Hematopoietic multipotent progenitor cell (in vitro differentiated cells): Measurements from ENCODE around the gene DAAM2. TPM values are rescaled to one million over a fixed set of nuclear protein-coding genes. Genes with fewer than 3 reads are reported as not detected.

ENCODE experiments used
- DNase-seq, 3 donors: peaks; one replicate each; pipeline ENCODE4 v3.0.0-alpha.2; 2011 to 2015; ENCODE audit warnings: low read depth in 2 of 3, low spot score in 2 of 3
- total RNA-seq: library from RNA; depleted of rRNA; stranded (reverse); fragments of >200 nt; gene quantifications from one replicate; pipeline ENCODE4 v1.2.3, GENCODE V29; 2012

Gene DAAM2
- total RNA-seq = under 0.01 TPM

- peak in 1 of 3 donors; percentile 12 for DNase-seq
Observed at GRCh38 chr6:39791850-39792539, at the start of gene DAAM2. TSS of gene DAAM2 (plus strand) at chr6:39792376. CDS start at chr6:39856303, 63,927 bp downstream.

GRCh38 chr6:39746795-39747194 lies 45.4 kb upstream of the DAAM2 start:
- DNase-seq = no peak

- no peak for DNase-seq
Observed at GRCh38 chr6:39752835-39753724, 39.1 kb upstream of the DAAM2 start.

GRCh38 chr6:39753725-39754045 lies 38.5 kb upstream of the DAAM2 start:
- peak in 1 of 3 donors; percentile 6 for DNase-seq

DNA sequence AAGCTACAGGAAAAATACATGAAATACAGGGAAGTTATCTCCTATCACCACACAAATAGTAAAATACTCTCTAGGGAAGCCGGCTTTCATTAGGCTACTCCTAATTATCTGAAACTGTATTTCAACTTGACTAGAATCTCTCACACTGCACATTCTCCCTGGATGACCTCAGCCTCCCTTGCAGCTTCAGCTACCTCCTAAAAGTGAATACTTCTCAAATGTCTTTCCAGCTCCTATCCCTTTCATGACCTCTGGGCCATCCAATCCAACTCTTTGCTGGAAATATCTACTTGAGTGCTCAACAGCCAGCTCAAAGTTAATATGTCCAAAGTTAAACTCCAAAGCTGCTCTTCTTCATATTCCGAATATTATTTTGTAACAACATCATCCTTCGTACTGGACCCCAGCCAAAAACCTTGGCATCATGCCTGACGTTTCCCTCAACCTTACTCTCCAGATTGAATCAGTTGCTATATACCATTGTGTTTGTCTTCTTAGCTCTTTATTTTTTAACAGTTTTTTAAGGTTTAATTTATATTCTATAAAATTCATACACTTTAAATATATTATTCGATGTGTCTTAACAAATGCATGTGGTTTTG lies 37.6 kb upstream of the DAAM2 start:
- DNase-seq = no peak

DNA sequence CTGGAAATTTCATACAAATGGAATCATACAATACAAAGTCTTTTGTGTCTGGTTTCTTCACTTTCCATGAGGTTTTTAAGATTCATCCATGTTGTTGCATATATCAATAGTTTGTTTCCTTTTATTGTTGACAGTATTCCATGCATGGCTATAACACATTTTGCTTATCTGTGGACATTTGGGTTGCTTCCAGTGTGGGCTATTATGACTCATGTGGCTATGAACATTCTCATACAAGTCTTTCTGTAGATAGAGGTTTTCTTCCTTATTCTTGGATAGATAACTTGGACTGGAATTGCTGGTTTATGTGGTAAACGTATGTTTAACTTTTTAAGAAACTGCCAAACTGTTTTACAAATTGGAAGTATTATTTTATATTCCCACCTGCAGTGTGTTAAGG lies 36.9 kb upstream of the DAAM2 start:
- no peak for DNase-seq

DNA sequence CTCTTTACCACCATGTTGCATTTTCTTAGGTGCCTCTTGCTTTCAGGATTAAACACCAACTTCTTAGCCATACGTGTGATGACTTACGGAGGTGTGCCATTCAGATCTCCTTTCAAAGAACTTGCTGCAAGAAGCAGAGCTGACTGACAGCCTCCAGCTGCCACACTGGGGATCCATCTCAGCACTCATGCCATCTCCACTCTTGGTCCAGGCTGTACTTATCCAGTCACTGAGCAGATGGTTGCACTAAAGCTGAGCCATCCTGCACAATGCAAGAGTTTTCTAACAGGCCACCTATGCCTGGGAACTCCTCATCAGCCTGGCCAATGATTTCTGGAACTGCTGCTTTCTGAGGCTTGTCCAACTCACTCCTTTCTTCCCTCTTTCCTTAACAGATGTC lies 35.6 kb upstream of the DAAM2 start:
- no peak for DNase-seq

DNA sequence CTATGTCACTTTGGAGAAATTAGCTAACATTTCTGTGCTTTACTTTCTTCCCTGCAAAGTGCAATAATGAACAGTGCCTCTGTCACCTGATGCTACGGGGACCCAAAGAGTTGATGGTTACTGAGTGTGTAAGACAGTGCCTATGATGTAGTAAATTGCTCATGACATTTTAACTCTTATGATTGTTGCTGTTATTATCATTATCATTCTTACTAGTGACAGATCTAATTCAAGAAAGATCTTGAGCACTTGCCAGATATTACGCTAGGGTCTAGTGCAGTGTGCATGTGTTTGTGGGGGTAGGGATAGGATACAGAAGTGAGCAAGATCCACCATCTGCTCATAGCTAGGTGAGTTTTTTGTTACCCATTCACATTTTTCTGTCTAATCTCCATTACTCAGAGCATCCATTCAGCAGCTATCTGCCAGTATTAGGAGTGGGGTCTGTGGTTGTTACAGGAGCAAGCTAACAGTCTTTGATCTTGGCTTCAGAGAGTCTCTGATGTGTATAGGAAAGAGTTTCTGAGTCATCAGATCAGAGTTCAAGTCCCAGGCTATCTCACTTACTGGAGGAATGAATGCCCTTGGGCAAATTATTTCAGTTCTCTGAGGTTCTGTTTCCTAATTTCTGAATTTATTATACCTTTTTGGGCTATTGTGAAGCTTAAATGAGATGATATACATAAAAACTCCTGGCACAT lies 33.1 kb upstream of the DAAM2 start:
- DNase-seq = no peak

DNA sequence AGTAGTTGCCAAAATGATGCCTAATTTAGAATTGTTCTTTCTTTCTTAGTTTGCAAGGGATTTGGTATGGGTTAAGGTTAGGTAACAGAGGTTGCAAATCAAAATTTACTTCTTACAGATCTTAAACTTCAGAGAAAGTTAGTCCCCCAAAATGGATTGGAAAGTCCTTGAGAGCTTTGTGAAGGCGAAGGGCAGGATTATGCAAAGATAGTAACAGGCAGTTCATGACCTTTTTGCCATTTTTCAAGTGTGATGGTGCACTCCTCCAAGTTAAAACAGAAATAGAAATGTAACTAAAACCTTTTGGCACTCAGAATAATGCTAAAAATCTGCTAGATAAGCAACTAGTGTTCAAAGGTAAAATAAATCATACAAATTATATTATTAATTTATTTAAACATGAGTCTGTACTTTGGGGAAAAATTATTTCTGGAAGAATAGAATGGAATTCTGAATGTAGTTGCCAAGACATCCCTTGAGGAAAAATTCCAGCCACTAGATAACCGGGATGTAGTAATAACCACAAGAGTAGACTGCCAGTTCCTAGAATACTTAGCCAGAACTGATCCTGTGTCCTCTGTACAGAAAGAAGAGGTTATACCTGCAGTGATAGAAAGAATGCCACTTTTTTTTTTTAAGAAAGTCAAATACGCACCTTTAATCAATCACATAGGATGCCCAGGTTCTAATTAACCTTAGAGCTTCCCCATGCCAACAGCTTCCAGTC lies 31.8 kb upstream of the DAAM2 start:
- no peak for DNase-seq

GRCh38 chr6:39765508-39766065 lies 26.6 kb upstream of the DAAM2 start:
- DNase-seq = no peak

DNA sequence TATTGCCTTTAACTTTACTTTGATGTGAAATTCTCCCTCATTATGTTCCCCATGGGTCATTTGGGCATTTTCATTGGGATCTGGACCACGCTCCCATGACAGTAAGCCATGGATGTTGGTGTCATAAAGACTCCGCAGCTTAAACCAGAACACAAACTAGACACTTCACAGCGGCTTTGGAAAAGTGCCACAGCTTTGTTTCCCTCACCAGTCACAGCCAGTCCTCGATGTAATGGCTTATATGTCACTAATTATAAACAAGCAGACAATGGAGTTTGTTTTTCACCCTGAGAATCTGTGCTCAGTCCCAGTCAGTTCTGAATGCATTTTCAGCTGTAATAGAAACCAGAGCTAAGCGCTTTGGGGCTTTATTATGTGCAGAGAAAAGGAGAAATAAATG lies 23.2 kb upstream of the DAAM2 start:
- no peak for DNase-seq

GRCh38 chr6:39770446-39770845 lies 21.7 kb upstream of the DAAM2 start:
- DNase-seq = no peak

DNA sequence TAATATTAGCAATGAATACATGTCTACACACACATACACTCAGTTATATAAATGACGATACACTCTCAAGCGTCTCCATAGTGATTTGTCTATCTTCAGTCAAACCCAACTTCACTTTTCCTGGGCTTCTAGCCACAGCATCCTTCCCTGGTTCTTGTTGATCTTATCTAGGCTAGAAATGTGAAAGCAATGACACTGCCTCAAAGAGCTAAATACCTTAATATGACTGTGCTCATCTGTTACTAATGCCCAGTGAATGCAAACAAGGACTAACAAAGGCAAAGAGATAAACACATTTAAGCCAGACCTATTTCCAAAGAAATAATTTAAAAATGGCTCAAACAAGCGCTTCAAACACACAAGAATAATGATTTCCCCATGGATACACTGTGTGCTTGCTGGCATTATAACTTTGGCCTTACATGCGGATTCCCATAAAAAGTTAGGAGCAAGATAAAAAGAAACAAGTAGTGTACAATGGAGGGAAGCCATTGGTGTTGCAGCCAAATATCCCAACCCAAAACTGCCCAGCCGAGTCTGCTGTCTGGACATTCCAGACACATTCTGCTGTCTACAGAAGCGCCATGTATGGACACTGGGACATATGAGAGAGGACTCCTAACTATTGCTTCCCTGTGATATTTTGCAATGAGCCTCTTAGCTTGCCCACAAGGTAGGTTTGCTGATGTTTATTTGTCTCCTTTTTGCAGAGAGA lies 19.5 kb upstream of the DAAM2 start:
- peak in 1 of 3 donors; percentile 23 for DNase-seq

- DNase-seq = no peak
Observed at GRCh38 chr6:39773782-39774181, 18.4 kb upstream of the DAAM2 start.

GRCh38 chr6:39776581-39776980 lies 15.6 kb upstream of the DAAM2 start:
- DNase-seq = no peak

- no peak for DNase-seq
Observed at GRCh38 chr6:39777218-39777617, 15.0 kb upstream of the DAAM2 start.

DNA sequence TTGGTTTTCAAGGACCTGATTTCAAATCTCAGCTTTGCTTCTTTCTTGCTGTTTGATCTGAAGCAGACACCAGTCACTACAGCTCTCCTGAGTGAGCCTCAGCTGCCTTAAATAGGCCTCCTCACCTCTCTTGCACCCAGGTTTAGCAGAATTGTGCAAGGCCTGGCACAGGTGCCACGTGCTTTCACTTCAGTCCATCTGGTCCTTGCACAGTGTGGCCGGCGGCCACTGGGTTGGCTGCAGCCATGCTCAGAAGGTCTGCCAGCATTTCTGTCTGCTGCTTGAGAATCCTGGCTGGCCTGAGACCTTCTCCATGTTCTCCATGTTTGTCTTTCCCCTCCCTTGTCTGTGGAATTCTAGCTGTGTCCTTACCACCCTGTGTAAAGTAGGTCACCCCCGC lies 14.5 kb upstream of the DAAM2 start:
- DNase-seq = no peak

DNA sequence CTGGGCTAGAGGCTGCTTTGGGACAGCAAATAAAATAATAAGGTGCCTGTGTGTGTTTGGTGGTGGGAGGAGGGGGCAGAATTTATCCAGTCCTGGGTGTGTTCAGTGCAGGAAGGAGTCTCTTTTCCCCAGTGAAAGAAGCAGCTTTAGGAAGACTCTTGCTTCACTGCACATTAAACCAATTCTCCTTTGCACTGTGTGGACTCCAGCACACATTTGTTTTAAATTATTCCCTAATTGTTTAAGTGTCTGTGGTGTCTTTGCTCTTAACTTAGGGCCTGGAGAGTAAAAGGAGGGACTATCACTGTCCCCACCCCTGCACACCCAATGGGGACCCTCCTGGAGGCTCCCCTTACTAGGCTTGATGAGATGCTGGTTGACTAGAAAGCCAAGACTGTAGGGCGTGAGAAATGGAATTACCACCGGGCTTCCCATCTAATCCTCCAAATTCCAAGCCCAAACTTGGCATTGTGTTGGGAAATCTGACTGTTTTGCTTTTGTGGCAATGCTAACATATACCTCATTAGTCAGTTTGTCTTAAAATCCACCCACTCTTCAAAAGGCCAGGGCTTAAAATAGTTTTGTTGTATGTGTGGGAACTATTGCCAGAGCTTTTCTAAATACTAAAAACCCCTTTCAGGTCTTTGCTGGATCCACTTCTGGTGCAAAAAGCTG lies 13.5 kb upstream of the DAAM2 start:
- DNase-seq = no peak

- DNase-seq = no peak
Observed at GRCh38 chr6:39785281-39785680, 6.9 kb upstream of the DAAM2 start.
